IPS-18a (cell line): ENCODE results near the gene PLSCR2.
"Not testable (repeated sequence)": the region's sequence is repeated elsewhere in the genome, so short reads cannot be mapped to it uniquely, and the experiment has no call there.

ENCODE experiments used
- H3K27ac ChIP-seq: one replicate; pipeline ENCODE4 v1.5.1; 2013; ENCODE audit warnings: low read length
- H3K27me3 ChIP-seq: one replicate; pipeline ENCODE4 v1.6.1; 2013; ENCODE audit warnings: mild to moderate bottlenecking, low read length; ENCODE audit not compliant: control insufficient read depth, insufficient read depth
- H3K36me3 ChIP-seq: one replicate; pipeline ENCODE4 v1.6.1; 2013; ENCODE audit warnings: low read depth, low read length; ENCODE audit not compliant: control insufficient read depth
- H3K4me1 ChIP-seq: one replicate; pipeline ENCODE4 v1.6.1; 2013; ENCODE audit warnings: low read depth, low read length; ENCODE audit not compliant: control insufficient read depth
- H3K4me3 ChIP-seq: one replicate; pipeline ENCODE4 v1.5.1; 2013; ENCODE audit warnings: low read length
- H3K9ac ChIP-seq: one replicate; pipeline ENCODE4 v1.6.1; 2013; ENCODE audit warnings: mild to moderate bottlenecking, low read length, moderate library complexity
- H3K9me3 ChIP-seq: one replicate; pipeline ENCODE4 v1.6.1; 2013; ENCODE audit warnings: low read depth, low read length; ENCODE audit not compliant: control insufficient read depth

The PLSCR2 gene

GRCh38 chr3:146501752-146502151, 32.4 kb upstream of the PLSCR2 start:
- no peaks in the 10 kb centered on the region for H3K27me3 ChIP-seq
- H3K9me3 ChIP-seq, result no peaks in the 10 kb centered on the region
- H3K27ac ChIP-seq, result no peak overlapping the region
- no peak overlapping the region for H3K9ac ChIP-seq
- H3K36me3 ChIP-seq, result no peaks in the 10 kb centered on the region
- no peak overlapping the region for H3K4me3 ChIP-seq
- H3K4me1 ChIP-seq, result peaks cover 34% of the 10 kb centered on the region

GRCh38 chr3:146499701-146500100, 30.3 kb upstream of the PLSCR2 start:
- Histone ChIP-seq H3K27me3 (no peaks in the 10 kb centered on the region), H3K36me3 (no peaks in the 10 kb centered on the region), H3K27ac (no peak overlapping the region), H3K4me3 (no peak overlapping the region), H3K4me1 (peaks cover 13% of the 10 kb centered on the region), H3K9me3 (no peaks in the 10 kb centered on the region), H3K9ac (no peak overlapping the region)

GRCh38 chr3:146498002-146498736, 28.8 kb upstream of the PLSCR2 start:
- peaks cover 4% of the 10 kb centered on the region for H3K4me1 ChIP-seq
- H3K9ac ChIP-seq, result no peak overlapping the region
- no peak overlapping the region for H3K4me3 ChIP-seq
- H3K36me3 ChIP-seq, result no peaks in the 10 kb centered on the region
- H3K27ac ChIP-seq, result no peak overlapping the region
- H3K9me3 ChIP-seq, result no peaks in the 10 kb centered on the region
- no peaks in the 10 kb centered on the region for H3K27me3 ChIP-seq

GRCh38 chr3:146497145-146497843, 27.9 kb upstream of the PLSCR2 start:
- H3K27ac ChIP-seq, H3K4me3 ChIP-seq, H3K36me3 ChIP-seq, H3K27me3 ChIP-seq, H3K9ac ChIP-seq, H3K9me3 ChIP-seq, H3K4me1 ChIP-seq: not testable (repeated sequence)

GRCh38 chr3:146496726-146497125, 27.4 kb upstream of the PLSCR2 start:
- no peak overlapping the region for H3K27ac ChIP-seq
- no peaks in the 10 kb centered on the region for H3K9me3 ChIP-seq
- no peaks in the 10 kb centered on the region for H3K27me3 ChIP-seq
- H3K9ac ChIP-seq, result no peak overlapping the region
- H3K4me1 ChIP-seq, result no peaks in the 10 kb centered on the region
- no peak overlapping the region for H3K4me3 ChIP-seq
- no peaks in the 10 kb centered on the region for H3K36me3 ChIP-seq

- no peaks in the 10 kb centered on the region for H3K36me3 ChIP-seq
- no peak overlapping the region for H3K4me3 ChIP-seq
- H3K27ac ChIP-seq, result no peak overlapping the region
- H3K27me3 ChIP-seq, result no peaks in the 10 kb centered on the region
- no peaks in the 10 kb centered on the region for H3K9me3 ChIP-seq
- H3K9ac ChIP-seq, result no peak overlapping the region
- no peaks in the 10 kb centered on the region for H3K4me1 ChIP-seq
Observed at GRCh38 chr3:146496251-146496650, 26.9 kb upstream of the PLSCR2 start.

- no peak overlapping the region for H3K27ac ChIP-seq
- H3K4me3 ChIP-seq, result no peak overlapping the region
- no peak overlapping the region for H3K9ac ChIP-seq
- no peaks in the 10 kb centered on the region for H3K9me3 ChIP-seq
- H3K36me3 ChIP-seq, result no peaks in the 10 kb centered on the region
- H3K27me3 ChIP-seq, result no peaks in the 10 kb centered on the region
- H3K4me1 ChIP-seq, result no peaks in the 10 kb centered on the region
Observed at GRCh38 chr3:146493761-146494160, 24.4 kb upstream of the PLSCR2 start.

- Histone ChIP-seq H3K36me3 (no peaks in the 10 kb centered on the region), H3K9ac (no peak overlapping the region), H3K9me3 (no peaks in the 10 kb centered on the region), H3K27me3 (no peaks in the 10 kb centered on the region), H3K27ac (no peak overlapping the region), H3K4me3 (no peak overlapping the region), H3K4me1 (no peaks in the 10 kb centered on the region)
Observed at GRCh38 chr3:146493221-146493620, 23.9 kb upstream of the PLSCR2 start.

GRCh38 chr3:146491303-146491702, 21.9 kb upstream of the PLSCR2 start:
- no peak overlapping the region for H3K4me3 ChIP-seq
- no peaks in the 10 kb centered on the region for H3K27me3 ChIP-seq
- H3K27ac ChIP-seq, result no peak overlapping the region
- H3K9ac ChIP-seq, result no peak overlapping the region
- no peaks in the 10 kb centered on the region for H3K36me3 ChIP-seq
- H3K4me1 ChIP-seq, result no peaks in the 10 kb centered on the region
- H3K9me3 ChIP-seq, result no peaks in the 10 kb centered on the region

GRCh38 chr3:146485297-146485696, 15.9 kb upstream of the PLSCR2 start:
- H3K27me3 ChIP-seq, result no peaks in the 10 kb centered on the region
- H3K4me1 ChIP-seq, result no peaks in the 10 kb centered on the region
- no peaks in the 10 kb centered on the region for H3K9me3 ChIP-seq
- no peak overlapping the region for H3K9ac ChIP-seq
- no peaks in the 10 kb centered on the region for H3K36me3 ChIP-seq
- no peak overlapping the region for H3K27ac ChIP-seq
- no peak overlapping the region for H3K4me3 ChIP-seq

GRCh38 chr3:146476094-146476740, 6.9 kb upstream of the PLSCR2 start:
- no peak overlapping the region for H3K4me3 ChIP-seq
- no peaks in the 10 kb centered on the region for H3K36me3 ChIP-seq
- H3K27me3 ChIP-seq, result no peaks in the 10 kb centered on the region
- H3K27ac ChIP-seq, result no peak overlapping the region
- H3K4me1 ChIP-seq, result no peaks in the 10 kb centered on the region
- H3K9ac ChIP-seq, result no peak overlapping the region
- H3K9me3 ChIP-seq, result no peaks in the 10 kb centered on the region
